ELR (cell line): ENCODE data around the gene OR4A5.
"Not testable (repeated sequence)": the region's sequence is repeated elsewhere in the genome, so short reads cannot be mapped to it uniquely, and the experiment has no call there.

Source experiments
- DNase-seq: peaks from one replicate; pipeline ENCODE4 v3.0.0-alpha.2; 2015; ENCODE audit warnings: low read depth

OR4A5 gene, protein sequence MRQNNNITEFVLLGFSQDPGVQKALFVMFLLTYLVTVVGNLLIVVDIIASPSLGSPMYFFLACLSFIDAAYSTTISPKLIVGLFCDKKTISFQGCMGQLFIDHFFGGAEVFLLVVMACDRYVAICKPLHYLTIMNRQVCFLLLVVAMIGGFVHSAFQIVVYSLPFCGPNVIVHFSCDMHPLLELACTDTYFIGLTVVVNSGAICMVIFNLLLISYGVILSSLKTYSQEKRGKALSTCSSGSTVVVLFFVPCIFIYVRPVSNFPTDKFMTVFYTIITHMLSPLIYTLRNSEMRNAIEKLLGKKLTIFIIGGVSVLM

DNA sequence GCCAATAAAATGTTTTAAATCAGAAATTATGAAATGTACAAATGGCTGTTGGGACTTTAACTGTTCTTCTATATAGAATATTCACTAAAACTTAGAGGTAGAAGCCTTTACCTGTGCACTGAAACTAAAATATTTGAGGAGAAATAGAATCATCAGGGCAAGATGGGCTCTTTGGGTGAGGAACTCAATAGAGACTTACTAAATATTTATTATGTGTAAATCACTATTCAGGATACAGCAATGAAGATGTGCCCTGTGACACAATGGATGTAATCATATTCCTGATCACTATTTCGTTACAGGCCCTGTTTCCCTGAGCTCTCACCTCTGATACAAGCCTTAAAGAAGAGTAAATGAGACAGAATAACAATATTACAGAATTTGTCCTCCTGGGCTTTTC is at the start of gene OR4A5:
Gene OR4A5 (plus strand): TSS at position 301 of the 400 bp plus-strand sequence. CDS start 53 bp downstream, at position 354.
- not testable (repeated sequence) for DNase-seq

DNA sequence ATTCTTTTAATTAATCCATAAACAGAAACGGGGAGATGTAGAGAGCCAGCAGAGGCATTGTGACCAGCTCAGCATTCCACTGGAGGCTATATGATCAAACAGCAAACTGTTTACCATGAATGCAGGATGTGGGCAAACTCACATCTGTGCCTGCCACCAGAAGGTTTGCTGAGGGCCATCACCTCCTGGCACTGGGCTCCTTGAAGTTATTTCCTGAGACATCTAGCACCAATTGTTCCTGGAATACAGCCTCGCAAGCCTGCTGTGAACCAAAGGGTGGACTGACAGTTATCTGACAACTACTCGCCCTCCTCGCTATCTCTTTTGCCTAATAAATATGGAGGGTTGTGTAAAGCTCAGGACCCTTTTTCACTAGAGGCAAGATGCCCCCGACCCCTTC is 13.5 kb downstream of the OR4A5 start:
- DNase-seq: not testable (repeated sequence)
